ENCODE data around the gene KCNE5. TPM values are rescaled to one million over a fixed set of nuclear protein-coding genes. Genes with fewer than 3 reads are reported as not detected.
A peak's percentile ranks its signal among the peaks of the same experiment; 100 is the strongest.
"Not testable (repeated sequence)": the region's sequence is repeated elsewhere in the genome, so short reads cannot be mapped to it uniquely, and the experiment has no call there.

The KCNE5 gene
- total RNA-seq = not detected in 2 replicates

GRCh38 chrX:109624641-109625616 lies at the start of gene KCNE5:
KCNE5 (minus strand) TSS chrX:109625172; CDS start chrX:109625020, 152 bp downstream.
- DNase-seq (ENCODE audit: extremely low read depth, low read depth, low spot score) = no peak

- DNase-seq (ENCODE audit: extremely low read depth, low read depth, low spot score) = no peak
These were observed 47.3 kb upstream of the KCNE5 start for GRCh38 chrX:109672239-109672638.

- DNase-seq (ENCODE audit: extremely low read depth, low read depth, low spot score) = not testable (repeated sequence)
These were observed 46.2 kb upstream of the KCNE5 start for GRCh38 chrX:109671170-109671569.

- DNase-seq (ENCODE audit: extremely low read depth, low read depth, low spot score) = no peak
These were observed 43.0 kb upstream of the KCNE5 start for GRCh38 chrX:109667986-109668385.

GRCh38 chrX:109660435-109661143 lies 35.6 kb upstream of the KCNE5 start:
- no peak for DNase-seq (ENCODE audit: extremely low read depth, low read depth, low spot score)

GRCh38 chrX:109658391-109658790 lies 33.4 kb upstream of the KCNE5 start:
- DNase-seq (ENCODE audit: extremely low read depth, low read depth, low spot score) = no peak

GRCh38 chrX:109657364-109657763 lies 32.4 kb upstream of the KCNE5 start:
- not testable (repeated sequence) for DNase-seq (ENCODE audit: extremely low read depth, low read depth, low spot score)

GRCh38 chrX:109656774-109657173 lies 31.8 kb upstream of the KCNE5 start:
- DNase-seq (ENCODE audit: extremely low read depth, low read depth, low spot score) = no peak

- no peak for DNase-seq (ENCODE audit: extremely low read depth, low read depth, low spot score)
These were observed 30.7 kb upstream of the KCNE5 start for GRCh38 chrX:109655502-109656201.

- no peak for DNase-seq (ENCODE audit: extremely low read depth, low read depth, low spot score)
These were observed 29.6 kb upstream of the KCNE5 start for GRCh38 chrX:109654516-109655109.

GRCh38 chrX:109644671-109645070 lies 19.7 kb upstream of the KCNE5 start:
- not testable (repeated sequence) for DNase-seq (ENCODE audit: extremely low read depth, low read depth, low spot score)

GRCh38 chrX:109643687-109644086 lies 18.7 kb upstream of the KCNE5 start:
- DNase-seq (ENCODE audit: extremely low read depth, low read depth, low spot score) = no peak

GRCh38 chrX:109638158-109638557 lies 13.2 kb upstream of the KCNE5 start:
- no peak for DNase-seq (ENCODE audit: extremely low read depth, low read depth, low spot score)

GRCh38 chrX:109637477-109637876 lies 12.5 kb upstream of the KCNE5 start:
- DNase-seq (ENCODE audit: extremely low read depth, low read depth, low spot score) = not testable (repeated sequence)

GRCh38 chrX:109635146-109635545 lies 10.2 kb upstream of the KCNE5 start:
- DNase-seq (ENCODE audit: extremely low read depth, low read depth, low spot score) = no peak

- DNase-seq (ENCODE audit: extremely low read depth, low read depth, low spot score) = no peak
These were observed 8.0 kb upstream of the KCNE5 start for GRCh38 chrX:109632906-109633504.

- DNase-seq (ENCODE audit: extremely low read depth, low read depth, low spot score) = peak; percentile 62
These were observed 4.3 kb upstream of the KCNE5 start for GRCh38 chrX:109629310-109629709.

- DNase-seq (ENCODE audit: extremely low read depth, low read depth, low spot score) = no peak
These were observed 1.7 kb upstream of the KCNE5 start for GRCh38 chrX:109626637-109627036.

- no peak for DNase-seq (ENCODE audit: extremely low read depth, low read depth, low spot score)
These were observed 975 bp downstream of the KCNE5 start for GRCh38 chrX:109623997-109624396.

GRCh38 chrX:109622270-109622669 lies 2.7 kb downstream of the KCNE5 start:
- no peak for DNase-seq (ENCODE audit: extremely low read depth, low read depth, low spot score)

All from glomerular endothelial cell (primary cell).